NB4 (cell line): ENCODE data around the gene LRRK2.

Experiments used
- DNase-seq: peaks from one replicate; pipeline ENCODE4 v3.0.0; 2010; ENCODE audit warnings: low read depth
- H3K4me3 ChIP-seq: one replicate; pipeline ENCODE4 v1.5.1; 2011; ENCODE audit warnings: mild to moderate bottlenecking, low read depth, low read length, moderate library complexity
- MYC ChIP-seq: IDR thresholded peaks from 2 replicates; pipeline ENCODE4 v1.6.1; 2011; ENCODE audit warnings: low read depth, low read length
- POLR2A ChIP-seq: IDR thresholded peaks from 2 replicates; pipeline ENCODE4 v1.6.1; 2011; ENCODE audit warnings: mild to moderate bottlenecking; ENCODE audit not compliant: insufficient read length; ENCODE audit errors: extremely low read depth
- TF ChIP-seq, protein P1 (sequence below): IDR thresholded peaks from 2 replicates; pipeline ENCODE4 v1.6.1; 2011; ENCODE audit warnings: low read depth, low read length
- TF ChIP-seq, protein P2 (sequence below): IDR thresholded peaks from one replicate; pipeline ENCODE4 v1.5.1; 2012; ENCODE audit warnings: low read depth, low read length

Gene LRRK2

DNA sequence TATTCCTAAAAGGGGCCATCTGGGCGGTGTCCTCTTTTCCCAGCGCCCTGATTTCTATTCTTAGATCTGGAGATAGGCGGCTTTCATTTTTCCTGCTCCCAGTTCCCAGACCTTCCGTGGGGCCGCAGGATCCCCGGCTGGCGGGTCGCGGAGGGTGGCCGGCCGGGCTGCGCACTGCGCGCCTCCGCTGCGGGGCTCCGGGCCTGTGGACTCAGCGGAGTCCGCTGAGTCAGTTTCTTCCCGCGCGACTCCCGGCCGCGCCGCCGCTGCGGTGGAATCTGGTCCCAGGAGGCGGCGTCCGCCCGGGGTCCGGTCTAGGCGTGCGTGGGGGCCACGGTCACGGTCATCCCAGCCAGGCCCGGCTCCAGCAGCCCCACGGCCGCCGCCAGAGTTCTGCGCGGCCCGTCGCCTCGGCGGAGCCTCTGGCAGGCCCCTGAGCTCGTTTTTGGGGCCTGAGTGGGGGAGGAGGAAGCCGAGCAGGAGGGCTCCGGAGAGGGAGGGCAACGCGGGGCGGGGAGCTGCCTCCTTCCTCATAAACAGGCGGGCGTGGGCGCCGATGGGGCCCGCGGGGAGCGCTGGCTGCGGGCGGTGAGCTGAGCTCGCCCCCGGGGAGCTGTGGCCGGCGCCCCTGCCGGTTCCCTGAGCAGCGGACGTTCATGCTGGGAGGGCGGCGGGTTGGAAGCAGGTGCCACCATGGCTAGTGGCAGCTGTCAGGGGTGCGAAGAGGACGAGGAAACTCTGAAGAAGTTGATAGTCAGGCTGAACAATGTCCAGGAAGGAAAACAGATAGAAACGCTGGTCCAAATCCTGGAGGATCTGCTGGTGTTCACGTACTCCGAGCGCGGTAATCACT lies at the start of gene LRRK2:
TSS of gene LRRK2 (plus strand) at position 559 of the 853 bp plus-strand sequence. CDS start at position 694, 135 bp downstream.
- TF ChIP-seq, protein P1, sequence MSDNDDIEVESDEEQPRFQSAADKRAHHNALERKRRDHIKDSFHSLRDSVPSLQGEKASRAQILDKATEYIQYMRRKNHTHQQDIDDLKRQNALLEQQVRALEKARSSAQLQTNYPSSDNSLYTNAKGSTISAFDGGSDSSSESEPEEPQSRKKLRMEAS, result peak; percentile 97
- TF ChIP-seq, protein P2, sequence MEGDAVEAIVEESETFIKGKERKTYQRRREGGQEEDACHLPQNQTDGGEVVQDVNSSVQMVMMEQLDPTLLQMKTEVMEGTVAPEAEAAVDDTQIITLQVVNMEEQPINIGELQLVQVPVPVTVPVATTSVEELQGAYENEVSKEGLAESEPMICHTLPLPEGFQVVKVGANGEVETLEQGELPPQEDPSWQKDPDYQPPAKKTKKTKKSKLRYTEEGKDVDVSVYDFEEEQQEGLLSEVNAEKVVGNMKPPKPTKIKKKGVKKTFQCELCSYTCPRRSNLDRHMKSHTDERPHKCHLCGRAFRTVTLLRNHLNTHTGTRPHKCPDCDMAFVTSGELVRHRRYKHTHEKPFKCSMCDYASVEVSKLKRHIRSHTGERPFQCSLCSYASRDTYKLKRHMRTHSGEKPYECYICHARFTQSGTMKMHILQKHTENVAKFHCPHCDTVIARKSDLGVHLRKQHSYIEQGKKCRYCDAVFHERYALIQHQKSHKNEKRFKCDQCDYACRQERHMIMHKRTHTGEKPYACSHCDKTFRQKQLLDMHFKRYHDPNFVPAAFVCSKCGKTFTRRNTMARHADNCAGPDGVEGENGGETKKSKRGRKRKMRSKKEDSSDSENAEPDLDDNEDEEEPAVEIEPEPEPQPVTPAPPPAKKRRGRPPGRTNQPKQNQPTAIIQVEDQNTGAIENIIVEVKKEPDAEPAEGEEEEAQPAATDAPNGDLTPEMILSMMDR, result no peak
- TF ChIP-seq MYC (peak; percentile 85), POLR2A (peak; percentile 82)
- H3K4me3 ChIP-seq, result peak within 1 kb of the TSS; percentile 55
- peak; percentile 98 for DNase-seq

DNA sequence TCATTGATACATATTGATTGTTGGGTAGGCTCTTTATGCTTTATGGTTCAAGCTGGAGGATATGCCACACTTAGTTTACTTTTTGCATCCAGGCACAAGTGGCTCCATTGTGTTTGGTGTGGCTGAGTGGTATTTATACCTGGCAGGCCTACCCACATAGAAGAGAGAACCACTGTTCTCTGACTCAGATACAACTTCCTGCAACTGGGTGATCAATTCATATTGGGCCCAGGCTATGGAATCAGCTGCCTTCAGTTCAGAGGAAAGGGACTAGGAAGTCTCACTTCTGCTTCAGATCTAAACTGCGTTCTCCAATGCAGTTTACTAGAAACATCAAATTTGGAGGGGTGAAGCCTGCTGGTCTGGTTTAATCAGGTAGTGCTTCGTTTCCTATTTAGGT lies 49.8 kb upstream of the LRRK2 start:
- H3K4me3 ChIP-seq, result no peak overlapping the region
- DNase-seq, result no peak
- TF ChIP-seq MYC, result no peak
- TF ChIP-seq, protein P2, result no peak
- no peak for TF ChIP-seq POLR2A
- TF ChIP-seq, protein P1, result no peak

DNA sequence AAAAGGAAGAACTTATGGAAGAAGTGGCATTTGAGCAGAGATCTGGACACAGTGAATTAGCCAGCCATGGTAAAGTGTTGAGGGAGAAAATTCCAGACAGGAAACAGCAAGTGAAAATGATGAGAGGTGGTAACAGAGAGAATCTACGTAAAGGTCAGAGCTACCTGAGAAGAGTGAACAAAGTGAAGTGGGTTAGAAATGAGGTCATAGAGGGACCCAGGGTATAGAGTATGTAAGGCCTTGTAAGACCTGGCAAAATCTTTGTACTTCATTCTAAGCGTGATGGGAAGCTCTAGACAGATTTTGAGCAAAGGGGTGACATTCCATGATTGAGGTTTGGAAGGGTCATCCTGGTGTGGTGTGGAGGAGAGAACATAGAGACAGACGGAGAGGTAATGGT lies 49.3 kb upstream of the LRRK2 start:
- H3K4me3 ChIP-seq, result no peak overlapping the region
- DNase-seq, result no peak
- TF ChIP-seq POLR2A, result no peak
- TF ChIP-seq, protein P1, result no peak
- no peak for TF ChIP-seq MYC
- TF ChIP-seq, protein P2, result no peak

DNA sequence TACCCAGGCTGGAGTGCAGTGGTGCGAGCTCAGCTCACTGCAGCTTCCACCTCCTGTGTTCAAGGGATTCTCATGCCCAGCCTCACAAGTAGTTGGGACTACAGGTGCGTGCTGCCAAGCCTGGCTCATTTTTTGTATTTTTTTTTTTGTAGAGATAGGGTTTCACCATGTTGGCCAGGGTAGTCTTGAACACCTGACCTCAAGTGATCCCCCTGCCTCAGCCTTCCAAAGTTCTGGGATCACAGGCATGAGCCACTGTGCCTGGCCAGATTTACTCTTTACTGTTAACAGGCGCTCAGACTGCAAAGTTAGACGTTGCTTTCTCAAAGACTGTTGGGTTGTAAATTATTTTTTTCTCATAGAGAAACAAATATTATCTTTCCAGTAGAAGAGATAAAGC lies 46.1 kb upstream of the LRRK2 start:
- TF ChIP-seq, protein P2, result no peak
- TF ChIP-seq, protein P1, result no peak
- TF ChIP-seq POLR2A (no peak), MYC (no peak)
- DNase-seq, result no peak
- H3K4me3 ChIP-seq, result no peak overlapping the region

DNA sequence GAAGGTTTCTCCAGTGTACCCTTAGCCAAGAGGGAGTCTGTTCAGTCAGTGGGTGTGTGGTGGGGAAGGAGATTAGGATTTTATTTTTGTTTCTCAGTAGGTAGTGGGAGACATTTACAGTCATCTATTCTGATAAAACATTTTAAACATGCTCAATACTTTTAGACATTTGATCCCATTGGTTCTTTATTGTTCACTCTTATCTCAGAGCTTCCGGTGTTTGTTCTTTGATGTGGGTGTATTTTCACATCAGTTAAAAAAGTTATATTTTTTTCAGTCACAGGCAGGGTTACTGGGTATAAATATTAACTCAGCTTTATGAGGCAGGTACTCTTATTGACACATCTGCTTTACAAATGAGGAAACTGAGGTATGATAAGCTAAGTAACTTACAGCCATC lies 43.3 kb upstream of the LRRK2 start:
- H3K4me3 ChIP-seq, result no peak overlapping the region
- DNase-seq, result no peak
- TF ChIP-seq, protein P1, result no peak
- TF ChIP-seq MYC, result no peak
- TF ChIP-seq, protein P2, result no peak
- no peak for TF ChIP-seq POLR2A
